Endothelial cell (in vitro differentiated cells): ENCODE data around the gene ETNK1. TPM values are rescaled to one million over a fixed set of nuclear protein-coding genes. Genes with fewer than 3 reads are reported as not detected.
"Not testable (repeated sequence)": the region's sequence is repeated elsewhere in the genome, so short reads cannot be mapped to it uniquely, and the experiment has no call there.

Source experiments
- DNase-seq: peaks from one replicate; pipeline ENCODE4 v3.0.0; 2021; ENCODE audit warnings: low spot score
- H3K27ac Mint-ChIP-seq: one replicate; pipeline ENCODE4 v1.8.0; 2021; ENCODE audit warnings: mixed read lengths, inconsistent platforms; ENCODE audit not compliant: unreplicated experiment
- H3K27me3 Mint-ChIP-seq: one replicate; pipeline ENCODE4 v1.8.0; 2021; ENCODE audit warnings: mild to moderate bottlenecking, moderate library complexity, mixed read lengths, inconsistent platforms; ENCODE audit not compliant: unreplicated experiment
- H3K36me3 Mint-ChIP-seq: one replicate; pipeline ENCODE4 v1.8.0; 2021; ENCODE audit warnings: mild to moderate bottlenecking, low read depth, mixed read lengths, inconsistent platforms; ENCODE audit not compliant: unreplicated experiment
- H3K4me1 Mint-ChIP-seq: one replicate; pipeline ENCODE4 v1.8.0; 2021; ENCODE audit warnings: mild to moderate bottlenecking, mixed read lengths, inconsistent platforms; ENCODE audit not compliant: unreplicated experiment
- H3K4me3 Mint-ChIP-seq: one replicate; pipeline ENCODE4 v1.8.0; 2021; ENCODE audit warnings: mild to moderate bottlenecking, mixed read lengths, inconsistent platforms; ENCODE audit not compliant: unreplicated experiment
- H3K9me3 Mint-ChIP-seq: one replicate; pipeline ENCODE4 v1.8.0; 2021; ENCODE audit warnings: mixed read lengths, inconsistent platforms; ENCODE audit not compliant: unreplicated experiment
- CTCF ChIP-seq: fragments of 200-600 bp; sonication (generic); IDR thresholded peaks from one replicate; pipeline ENCODE4 v1.5.0; 2021; ENCODE audit warnings: antibody characterized with exemption; ENCODE audit not compliant: unreplicated experiment
- total RNA-seq: library from RNA; stranded (reverse); fragmentation: NEBNext Ultra II Directional; extraction: Animal tissue kit (Norgen Biotek cat#: 25700); gene quantifications from one replicate; pipeline ENCODE4 v1.2.1, GENCODE V29; 2021; ENCODE audit not compliant: unreplicated experiment

Gene ETNK1
- total RNA-seq, 1 donor from 2014 or later, result 68.9 TPM

- DNase-seq, result no peak
- Mint-ChIP-seq H3K27me3 (no peaks in the 10 kb centered on the region), H3K4me3 (no peak overlapping the region), H3K9me3 (no peaks in the 10 kb centered on the region), H3K4me1 (no peaks in the 10 kb centered on the region), H3K36me3 (no peaks in the 10 kb centered on the region), H3K27ac (no peak overlapping the region)
- TF ChIP-seq CTCF, result no peak
Observed at GRCh38 chr12:22598763-22599161, 26.2 kb upstream of the ETNK1 start.

- DNase-seq, result no peak
- no peak for TF ChIP-seq CTCF
- H3K4me3 Mint-ChIP-seq, result no peak overlapping the region
- no peaks in the 10 kb centered on the region for H3K9me3 Mint-ChIP-seq
- H3K27ac Mint-ChIP-seq, result no peak overlapping the region
- H3K4me1 Mint-ChIP-seq, result no peaks in the 10 kb centered on the region
- H3K27me3 Mint-ChIP-seq, result no peaks in the 10 kb centered on the region
- no peaks in the 10 kb centered on the region for H3K36me3 Mint-ChIP-seq
Observed at GRCh38 chr12:22600181-22600580, 24.8 kb upstream of the ETNK1 start.

- no peak for TF ChIP-seq CTCF
- no peak overlapping the region for H3K4me3 Mint-ChIP-seq
- H3K4me1 Mint-ChIP-seq, result no peaks in the 10 kb centered on the region
- no peaks in the 10 kb centered on the region for H3K36me3 Mint-ChIP-seq
- H3K27me3 Mint-ChIP-seq, result peaks cover 2% of the 10 kb centered on the region
- DNase-seq, result no peak
- H3K9me3 Mint-ChIP-seq, result peaks cover 6% of the 10 kb centered on the region
- H3K27ac Mint-ChIP-seq, result no peak overlapping the region
Observed at GRCh38 chr12:22609501-22609900, 15.5 kb upstream of the ETNK1 start.

GRCh38 chr12:22610131-22610530 is 14.8 kb upstream of the ETNK1 start:
- H3K27ac Mint-ChIP-seq, result no peak overlapping the region
- H3K9me3 Mint-ChIP-seq, result peaks cover 12% of the 10 kb centered on the region
- DNase-seq, result no peak
- peaks cover 3% of the 10 kb centered on the region for H3K27me3 Mint-ChIP-seq
- H3K4me1 Mint-ChIP-seq, result no peaks in the 10 kb centered on the region
- no peak for TF ChIP-seq CTCF
- no peak overlapping the region for H3K4me3 Mint-ChIP-seq
- H3K36me3 Mint-ChIP-seq, result peaks cover 5% of the 10 kb centered on the region

- H3K27me3 Mint-ChIP-seq, H3K27ac Mint-ChIP-seq, H3K36me3 Mint-ChIP-seq, H3K4me1 Mint-ChIP-seq, H3K4me3 Mint-ChIP-seq, DNase-seq: not testable (repeated sequence)
- peaks cover 13% of the 10 kb centered on the region for H3K9me3 Mint-ChIP-seq
Observed at GRCh38 chr12:22612822-22613221, 12.1 kb upstream of the ETNK1 start.

- H3K4me1 Mint-ChIP-seq, result no peaks in the 10 kb centered on the region
- H3K36me3 Mint-ChIP-seq, result peaks cover 6% of the 10 kb centered on the region
- peaks cover 3% of the 10 kb centered on the region for H3K27me3 Mint-ChIP-seq
- H3K4me3 Mint-ChIP-seq, result no peak overlapping the region
- no peak for TF ChIP-seq CTCF
- DNase-seq, result no peak
- peaks cover 13% of the 10 kb centered on the region for H3K9me3 Mint-ChIP-seq
- no peak overlapping the region for H3K27ac Mint-ChIP-seq
Observed at GRCh38 chr12:22615963-22616501, 8.9 kb upstream of the ETNK1 start.
